WTC11 (cell line): Measurements from ENCODE around the gene PLA1A. TPM values are rescaled to one million over a fixed set of nuclear protein-coding genes. Genes with fewer than 3 reads are reported as not detected.

Experiments
- ATAC-seq: fragments of 200-7000 bp; cut with Tn5 transposase; 2 replicates; pipeline ENCODE4 v1.10.0; 2021; ENCODE audit warnings: mild to moderate bottlenecking, moderate library complexity
- CTCF ChIA-PET: fragments of 300-600 bp; sonication (Branson Sonifier 250); formaldehyde crosslinking; loops from one replicate; lab custom pipeline; 2021; ENCODE audit warnings: antibody characterized with exemption; lab: Charles Lee
- POLR2A ChIA-PET: fragments of 350-600 bp; sonication (Branson Sonifier 250); formaldehyde crosslinking; loops from one replicate; lab custom pipeline; 2021; ENCODE audit warnings: antibody characterized with exemption; lab: Charles Lee
- DNase-seq: peaks from one replicate; pipeline ENCODE4 v3.0.0; 2021; ENCODE audit warnings: low spot score
- H3K27ac Mint-ChIP-seq: 2 replicates; pipeline ENCODE4 v1.8.0; 2021; ENCODE audit warnings: mixed read lengths
- H3K27me3 Mint-ChIP-seq: 2 replicates; pipeline ENCODE4 v1.8.0; 2021; ENCODE audit warnings: low read depth, mild to moderate bottlenecking, moderate library complexity, mixed read lengths
- H3K36me3 Mint-ChIP-seq: 2 replicates; pipeline ENCODE4 v1.8.0; 2021; ENCODE audit warnings: mixed read lengths
- H3K4me1 Mint-ChIP-seq: 2 replicates; pipeline ENCODE4 v1.8.0; 2022; ENCODE audit warnings: mixed read lengths
- H3K4me3 Mint-ChIP-seq: 2 replicates; pipeline ENCODE4 v1.8.0; 2021; ENCODE audit warnings: mild to moderate bottlenecking, moderate library complexity, mixed read lengths
- H3K9me3 Mint-ChIP-seq: 2 replicates; pipeline ENCODE4 v1.8.0; 2021; ENCODE audit warnings: mixed read lengths
- E2F4 ChIP-seq: sonication (generic); formaldehyde crosslinking; IDR thresholded peaks from 2 replicates; pipeline ENCODE4 v1.8.1; 2022; ENCODE audit warnings: low read depth, mild to moderate bottlenecking, moderate library complexity, missing genetic modification reagents, borderline replicate concordance
- ELF4 ChIP-seq: sonication (generic); formaldehyde crosslinking; IDR thresholded peaks from 2 replicates; pipeline ENCODE4 v1.8.1; 2022; ENCODE audit warnings: low read depth, mild to moderate bottlenecking, moderate library complexity, missing genetic modification reagents
- EMX1 ChIP-seq: fragments of 250-450 bp; sonication (Bioruptor Pico); IDR thresholded peaks from 2 replicates; pipeline ENCODE4 v1.8.0; 2021; ENCODE audit warnings: mild to moderate bottlenecking
- ERG ChIP-seq: fragments of 250-450 bp; sonication (Bioruptor Pico); IDR thresholded peaks from 2 replicates; pipeline ENCODE4 v1.8.0; 2021; ENCODE audit warnings: mild to moderate bottlenecking
- FOXK1 ChIP-seq: sonication (generic); formaldehyde crosslinking; IDR thresholded peaks from 2 replicates; pipeline ENCODE4 v1.8.0; 2022; ENCODE audit warnings: mild to moderate bottlenecking, moderate library complexity, missing genetic modification reagents
- FOXP1 ChIP-seq: sonication (generic); formaldehyde crosslinking; IDR thresholded peaks from 2 replicates; pipeline ENCODE4 v1.8.0; 2022; ENCODE audit warnings: missing genetic modification reagents, mild to moderate bottlenecking, moderate library complexity, borderline replicate concordance
- GTF2I ChIP-seq: fragments of 250-450 bp; sonication (Bioruptor Pico); conservative IDR thresholded peaks from 2 replicates; pipeline ENCODE4 v1.4.0; 2021; ENCODE audit warnings: mild to moderate bottlenecking
- JUN ChIP-seq: sonication (generic); formaldehyde crosslinking; IDR thresholded peaks from 2 replicates; pipeline ENCODE4 v1.8.0; 2023; ENCODE audit warnings: mild to moderate bottlenecking, missing genetic modification reagents
- MAX ChIP-seq: sonication (generic); formaldehyde crosslinking; IDR thresholded peaks from 2 replicates; pipeline ENCODE4 v1.8.0; 2022; ENCODE audit warnings: mild to moderate bottlenecking, missing genetic modification reagents
- NR3C1 ChIP-seq: sonication (generic); formaldehyde crosslinking; conservative IDR thresholded peaks from 2 replicates; pipeline ENCODE4 v1.8.1; 2023; ENCODE audit warnings: low read depth, mild to moderate bottlenecking, missing genetic modification reagents
- SMAD3 ChIP-seq: sonication (generic); formaldehyde crosslinking; IDR thresholded peaks from 2 replicates; pipeline ENCODE4 v1.8.0; 2022; ENCODE audit warnings: missing genetic modification reagents, mild to moderate bottlenecking, borderline replicate concordance
- SMAD4 ChIP-seq: sonication (generic); formaldehyde crosslinking; IDR thresholded peaks from 2 replicates; pipeline ENCODE4 v1.8.0; 2022; ENCODE audit warnings: mild to moderate bottlenecking, missing genetic modification reagents
- ZBTB21 ChIP-seq: sonication (generic); formaldehyde crosslinking; IDR thresholded peaks from 2 replicates; pipeline ENCODE4 v1.8.1; 2023; ENCODE audit warnings: mild to moderate bottlenecking, missing genetic modification reagents, borderline replicate concordance
- ZNF138 ChIP-seq: sonication (generic); formaldehyde crosslinking; conservative IDR thresholded peaks from 2 replicates; pipeline ENCODE4 v1.8.1; 2022; ENCODE audit warnings: mild to moderate bottlenecking, moderate library complexity, missing genetic modification reagents
- ZNF425 ChIP-seq: fragments of 250-450 bp; sonication (Bioruptor Pico); conservative IDR thresholded peaks from 2 replicates; pipeline ENCODE4 v1.9.0; 2021; ENCODE audit warnings: mild to moderate bottlenecking
- ZNF512 ChIP-seq: sonication (generic); formaldehyde crosslinking; IDR thresholded peaks from 2 replicates; pipeline ENCODE4 v1.8.1; 2022; ENCODE audit warnings: missing genetic modification reagents, borderline replicate concordance
- total RNA-seq: library from RNA; stranded (reverse); gene quantifications from 3 replicates; pipeline ENCODE4 v1.2.3, GENCODE V29; 2021
- TF ChIP-seq, protein P1 (sequence below): sonication (generic); formaldehyde crosslinking; IDR thresholded peaks from 2 replicates; pipeline ENCODE4 v1.8.0; 2022; ENCODE audit warnings: missing genetic modification reagents

The PLA1A gene
- total RNA-seq, 1 experiment from 2014 or later: not detected

GRCh38 chr3:119663885-119664284 lies 66.2 kb downstream of the PLA1A start (continued):
- no peak for TF ChIP-seq SMAD3
- TF ChIP-seq, protein P1, sequence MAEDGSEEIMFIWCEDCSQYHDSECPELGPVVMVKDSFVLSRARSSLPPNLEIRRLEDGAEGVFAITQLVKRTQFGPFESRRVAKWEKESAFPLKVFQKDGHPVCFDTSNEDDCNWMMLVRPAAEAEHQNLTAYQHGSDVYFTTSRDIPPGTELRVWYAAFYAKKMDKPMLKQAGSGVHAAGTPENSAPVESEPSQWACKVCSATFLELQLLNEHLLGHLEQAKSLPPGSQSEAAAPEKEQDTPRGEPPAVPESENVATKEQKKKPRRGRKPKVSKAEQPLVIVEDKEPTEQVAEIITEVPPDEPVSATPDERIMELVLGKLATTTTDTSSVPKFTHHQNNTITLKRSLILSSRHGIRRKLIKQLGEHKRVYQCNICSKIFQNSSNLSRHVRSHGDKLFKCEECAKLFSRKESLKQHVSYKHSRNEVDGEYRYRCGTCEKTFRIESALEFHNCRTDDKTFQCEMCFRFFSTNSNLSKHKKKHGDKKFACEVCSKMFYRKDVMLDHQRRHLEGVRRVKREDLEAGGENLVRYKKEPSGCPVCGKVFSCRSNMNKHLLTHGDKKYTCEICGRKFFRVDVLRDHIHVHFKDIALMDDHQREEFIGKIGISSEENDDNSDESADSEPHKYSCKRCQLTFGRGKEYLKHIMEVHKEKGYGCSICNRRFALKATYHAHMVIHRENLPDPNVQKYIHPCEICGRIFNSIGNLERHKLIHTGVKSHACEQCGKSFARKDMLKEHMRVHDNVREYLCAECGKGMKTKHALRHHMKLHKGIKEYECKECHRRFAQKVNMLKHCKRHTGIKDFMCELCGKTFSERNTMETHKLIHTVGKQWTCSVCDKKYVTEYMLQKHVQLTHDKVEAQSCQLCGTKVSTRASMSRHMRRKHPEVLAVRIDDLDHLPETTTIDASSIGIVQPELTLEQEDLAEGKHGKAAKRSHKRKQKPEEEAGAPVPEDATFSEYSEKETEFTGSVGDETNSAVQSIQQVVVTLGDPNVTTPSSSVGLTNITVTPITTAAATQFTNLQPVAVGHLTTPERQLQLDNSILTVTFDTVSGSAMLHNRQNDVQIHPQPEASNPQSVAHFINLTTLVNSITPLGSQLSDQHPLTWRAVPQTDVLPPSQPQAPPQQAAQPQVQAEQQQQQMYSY (CRISPR knock-in tag): no peak
- TF ChIP-seq ERG (CRISPR knock-in tag): no peak
- TF ChIP-seq FOXK1: no peak

DNA sequence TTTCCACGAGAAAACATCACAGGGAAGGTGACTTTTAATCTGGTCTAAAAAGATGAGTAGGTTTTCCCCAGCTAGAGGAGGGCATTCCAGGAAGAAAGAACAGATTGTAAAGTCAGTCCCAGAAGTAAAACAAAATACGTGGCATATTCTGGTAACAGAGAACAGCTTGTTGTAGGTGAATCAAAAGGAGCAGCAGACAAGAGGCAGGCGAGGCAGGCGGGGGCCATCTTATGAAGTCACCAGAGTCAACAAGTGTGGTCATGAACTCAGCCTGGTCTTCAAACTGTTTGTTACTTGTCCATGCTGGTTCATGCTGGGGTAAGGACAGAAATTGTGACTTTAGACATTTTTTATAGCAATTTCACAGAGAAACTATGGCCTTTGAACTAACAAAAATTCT lies 66.7 kb downstream of the PLA1A start:
- no peak overlapping the region for H3K27ac Mint-ChIP-seq
- H3K4me3 Mint-ChIP-seq: no peak overlapping the region
- H3K36me3 Mint-ChIP-seq: 0 out of 2 replicates have a peak, but pooled peaks cover 5% of the 10 kb centered on the region
- no peaks in the 10 kb centered on the region for H3K9me3 Mint-ChIP-seq
- no peak for TF ChIP-seq ELF4 (CRISPR knock-in tag)
- TF ChIP-seq SMAD4 (CRISPR knock-in tag): no peak
- TF ChIP-seq E2F4 (CRISPR knock-in tag): no peak
- no peak for TF ChIP-seq NR3C1
- TF ChIP-seq ZNF512 (CRISPR knock-in tag): no peak
- no peak for TF ChIP-seq MAX (CRISPR knock-in tag)
- no peak for TF ChIP-seq JUN (CRISPR knock-in tag)
- no peak for TF ChIP-seq ZNF425
- ChIA-PET CTCF (no interaction called here), POLR2A (no interaction called here)
- DNase-seq (no peak), ATAC-seq (no peak)
- no peaks in the 10 kb centered on the region for H3K4me1 Mint-ChIP-seq
- H3K27me3 Mint-ChIP-seq: no peaks in the 10 kb centered on the region

GRCh38 chr3:119664850-119665379 lies 67.2 kb downstream of the PLA1A start:
- Mint-ChIP-seq H3K4me1 (peaks cover 2% of the 10 kb centered on the region), H3K9me3 (no peaks in the 10 kb centered on the region), H3K36me3 (0 out of 2 replicates have a peak, but pooled peaks cover 6% of the 10 kb centered on the region), H3K4me3 (no peak overlapping the region), H3K27ac (no peak overlapping the region), H3K27me3 (no peaks in the 10 kb centered on the region)
- no peak for DNase-seq
- TF ChIP-seq SMAD4 (CRISPR knock-in tag) (no peak), EMX1 (no peak), GTF2I (CRISPR knock-in tag) (no peak), ZBTB21 (CRISPR knock-in tag) (no peak), ZNF512 (CRISPR knock-in tag) (no peak), ZNF138 (CRISPR knock-in tag) (no peak), FOXP1 (no peak)
- ATAC-seq: no peak
- ChIA-PET POLR2A (no interaction called here), CTCF (no interaction called here)
